Adrenal gland (tissue), 12 donors: ENCODE results near the gene THADA. TPM values are rescaled to one million over a fixed set of nuclear protein-coding genes. Genes with fewer than 3 reads are reported as not detected.

ENCODE experiments used
- DNase-seq, 7 donors: peaks; one replicate each; pipeline ENCODE4 v3.0.0-alpha.2; 2019 to 2020
- H3K27ac ChIP-seq, 5 donors: fragments of 200-600 bp; sonication (generic) in 4 of 5; 1 replicate in 3 of 5; 2 replicates in 2 of 5; pipeline versions ENCODE4 v1.5.1 to v1.8.0; 2016 to 2020; ENCODE audit warnings: mild to moderate bottlenecking in 1 of 5
- H3K27me3 ChIP-seq: fragments of 200-600 bp; 2 replicates; pipeline ENCODE4 v1.8.0; 2021
- H3K36me3 ChIP-seq, 2 donors: fragments of 200-600 bp; replicated peaks in 1 of 2; 1 replicate in 1 of 2; 2 replicates in 1 of 2; pipeline versions ENCODE4 v1.5.1 to v1.8.0; 2018 to 2022
- H3K4me1 ChIP-seq, 2 donors: fragments of 200-600 bp; replicated peaks in 1 of 2; 1 replicate in 1 of 2; 2 replicates in 1 of 2; pipeline versions ENCODE4 v1.5.1 to v1.8.0; 2018 to 2021
- H3K4me3 ChIP-seq, 4 donors: fragments of 200-600 bp; sonication (generic) in 3 of 4; one replicate each; pipeline ENCODE4 v1.5.1; 2016 to 2018
- H3K9me3 ChIP-seq, 3 donors: fragments of 200-600 bp; sonication (generic) in 1 of 3; replicated peaks in 1 of 3; 1 replicate in 2 of 3; 2 replicates in 1 of 3; pipeline versions ENCODE4 v1.5.1 to v1.8.0; 2016 to 2021
- POLR2A ChIP-seq, 2 donors: fragments of 450-650 bp; IDR thresholded peaks; one replicate each; pipeline ENCODE4 v1.6.1; 2017; ENCODE audit warnings: antibody characterized with exemption in 2 of 2, mild to moderate bottlenecking in 2 of 2, moderate library complexity in 1 of 2
- WGBS, 4 donors: extraction: QIAGEN DNeasy Blood & Tissue Kit in 2 of 4; methylation state at CpG; one replicate each; pipeline versions ENCODE4 v1.1.5 to v1.1.7; 2013 to 2017; 5-methylcytosine and 5-hydroxymethylcytosine counted together
- intact Hi-C, 2 donors: fragments of 100-400 bp; cut with DNase I; formaldehyde crosslinking; loops; one replicate each; pipeline versions ENCODE4 v1.14.1 to v1.15.0; 2022 to 2023
- polyA plus RNA-seq, 3 donors: library from polyadenylated mRNA; stranded (reverse); fragments of 200-250 nt in 2 of 3; fragments of 350-450 nt in 1 of 3; fragmentation: Illumina TruSeq in 1 of 3; extraction: RNeasy Lipid Tissue Mini Kit (QIAGEN cat#74804) in 1 of 3; gene quantifications; one replicate each; pipeline ENCODE4 v1.2.3, GENCODE V29; 2013 to 2014
- total RNA-seq, 9 donors: library from RNA; depleted of rRNA in 4 of 9; stranded (reverse); fragments of >200 nt in 4 of 9; fragments of 120-200 nt in 1 of 9; fragmentation: NEBNext Ultra II Directional in 1 of 9; extraction: Animal tissue kit (Norgen Biotek cat#: 25700) in 1 of 9; gene quantifications; one replicate each; pipeline versions ENCODE4 v1.1.0 to v1.2.4, GENCODE V29; 2013 to 2023
- TF ChIP-seq, protein P1 (sequence below), 6 experiments: fragments of 450-650 bp in 4 of 6; fragments of 200-600 bp in 2 of 6; sonication (generic) in 1 of 6; IDR thresholded peaks; 1 replicate in 5 of 6; 2 replicates in 1 of 6; pipeline versions ENCODE4 v1.5.1 to v1.8.0; 2016 to 2021; ENCODE audit warnings: antibody characterized with exemption in 6 of 6, mild to moderate bottlenecking in 2 of 6, moderate library complexity in 1 of 6
- donor health status: healthy with polysubstance abuse.
- donor health status: Bipolar disorder and iron deficiency.
- donor health status: DM: yes; HTN: yes; CAD: no.
- donor health status: DM: no; HTN: no; CAD: no.
- donor health status: DM: no; HTN: no; CAD: no.
- donor health status: DM: yes; HTN: yes; CAD: no.

Gene THADA
- total and polyA plus RNA-seq, 12 donors: 14.1 to 38.4 (median 25.4) TPM

DNA sequence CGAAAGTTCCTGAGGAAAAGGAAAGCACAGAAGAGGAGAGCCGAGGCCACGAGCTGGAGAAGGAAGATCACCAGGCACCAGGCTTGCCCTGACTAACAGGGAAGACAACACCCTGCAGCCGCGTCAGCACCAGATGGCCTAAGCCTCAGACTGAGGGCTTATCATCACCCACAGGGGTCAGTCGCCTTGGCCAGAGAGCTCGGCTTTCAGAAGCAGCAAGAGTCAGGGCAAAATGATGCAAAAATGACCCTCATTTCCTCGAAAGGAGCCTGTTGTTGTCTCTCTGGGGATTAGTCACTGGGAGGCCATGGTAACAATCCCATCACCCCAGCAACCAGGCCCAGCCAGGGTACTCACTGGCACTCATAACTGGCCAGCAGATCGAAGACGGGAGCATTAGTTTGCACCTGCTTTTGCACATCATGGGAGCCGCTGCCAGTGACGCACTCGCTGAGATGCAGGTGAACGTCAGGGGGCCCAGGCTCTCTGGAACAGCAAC, 326.7 kb downstream of the THADA start:
- TF ChIP-seq, protein P1, sequence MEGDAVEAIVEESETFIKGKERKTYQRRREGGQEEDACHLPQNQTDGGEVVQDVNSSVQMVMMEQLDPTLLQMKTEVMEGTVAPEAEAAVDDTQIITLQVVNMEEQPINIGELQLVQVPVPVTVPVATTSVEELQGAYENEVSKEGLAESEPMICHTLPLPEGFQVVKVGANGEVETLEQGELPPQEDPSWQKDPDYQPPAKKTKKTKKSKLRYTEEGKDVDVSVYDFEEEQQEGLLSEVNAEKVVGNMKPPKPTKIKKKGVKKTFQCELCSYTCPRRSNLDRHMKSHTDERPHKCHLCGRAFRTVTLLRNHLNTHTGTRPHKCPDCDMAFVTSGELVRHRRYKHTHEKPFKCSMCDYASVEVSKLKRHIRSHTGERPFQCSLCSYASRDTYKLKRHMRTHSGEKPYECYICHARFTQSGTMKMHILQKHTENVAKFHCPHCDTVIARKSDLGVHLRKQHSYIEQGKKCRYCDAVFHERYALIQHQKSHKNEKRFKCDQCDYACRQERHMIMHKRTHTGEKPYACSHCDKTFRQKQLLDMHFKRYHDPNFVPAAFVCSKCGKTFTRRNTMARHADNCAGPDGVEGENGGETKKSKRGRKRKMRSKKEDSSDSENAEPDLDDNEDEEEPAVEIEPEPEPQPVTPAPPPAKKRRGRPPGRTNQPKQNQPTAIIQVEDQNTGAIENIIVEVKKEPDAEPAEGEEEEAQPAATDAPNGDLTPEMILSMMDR (IDR thresholded peaks at IDR 0.05): peak in 2 of 6 experiments; percentile 11 to 37
- TF ChIP-seq POLR2A (IDR thresholded peaks at IDR 0.05): peak in 1 of 2 donors; percentile 53
- peaks cover 21 to 54% of the 10 kb centered on the region in 2 donors for H3K4me1 ChIP-seq
- peak; percentile 82 to 98 (median 96) for DNase-seq
- H3K27ac ChIP-seq: peak overlapping the region; percentile 56 to 96 (median 74)
- intact Hi-C loops: no loop called here
- H3K9me3 ChIP-seq: no peaks in the 10 kb centered on the region
- 32 to 38% (median 33%) methylated on average over 12 to 14 of the region's 14 CpGs for WGBS, 4 donors
- H3K27me3 ChIP-seq: no peaks in the 10 kb centered on the region
- H3K4me3 ChIP-seq: peak overlapping the region in 1 of 4 donors; percentile 11
- no peaks in the 10 kb centered on the region for H3K36me3 ChIP-seq

DNA sequence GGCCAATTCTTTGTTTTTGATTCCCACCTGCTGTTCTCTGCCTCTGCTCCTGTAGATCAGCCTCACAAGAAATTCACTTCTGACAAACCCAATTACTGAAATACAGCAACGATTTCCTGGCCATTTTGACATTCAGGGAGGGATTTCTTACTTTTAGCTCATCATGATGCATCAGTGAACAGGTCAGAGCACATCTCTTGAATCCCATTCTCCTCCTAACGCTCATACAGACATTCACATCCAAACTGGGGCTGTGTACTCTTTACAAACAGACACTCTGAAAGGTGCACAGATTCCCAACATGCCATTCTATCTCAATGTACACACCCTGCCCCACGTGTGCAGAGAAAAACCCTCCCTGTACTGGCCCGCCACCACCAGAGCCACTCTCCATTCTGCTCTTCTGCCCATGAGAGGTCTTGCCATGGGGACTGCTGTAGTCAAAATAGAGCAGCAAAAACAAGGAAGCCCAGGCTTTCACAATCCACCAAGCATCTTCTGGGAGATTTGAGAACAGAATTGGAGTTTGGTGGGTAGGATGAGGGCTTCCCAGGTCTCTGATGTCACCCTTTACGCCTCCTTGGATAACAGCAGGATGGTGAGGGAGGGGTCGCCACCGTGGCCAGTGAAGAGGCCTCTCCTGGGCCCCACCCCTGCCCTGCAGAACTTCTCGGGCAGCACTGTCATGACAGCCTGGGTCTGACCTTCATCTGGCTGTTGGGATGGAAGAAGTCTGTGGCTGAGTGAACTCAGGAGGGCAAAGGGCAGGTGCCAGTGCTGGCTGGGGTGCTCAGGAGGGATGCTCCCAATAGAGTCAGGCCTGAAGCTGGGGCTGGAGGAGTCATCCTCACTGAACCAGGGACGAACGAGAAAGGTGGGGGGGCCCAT, 327.5 kb downstream of the THADA start:
- TF ChIP-seq POLR2A (IDR thresholded peaks at IDR 0.05): no peak
- TF ChIP-seq, protein P1 (IDR thresholded peaks at IDR 0.05): no peak
- WGBS, 4 donors: 71 to 83% (median 79%) methylated on average over 9 to 10 of the region's 10 CpGs
- peak in 4 of 7 donors; percentile 34 to 61 (median 42) for DNase-seq
- Histone ChIP-seq H3K4me1 (peaks cover 21 to 46% of the 10 kb centered on the region in 2 donors), H3K9me3 (no peaks in the 10 kb centered on the region), H3K4me3 (peak overlapping the region in 1 of 4 donors; percentile 11), H3K27me3 (no peaks in the 10 kb centered on the region), H3K27ac (peak overlapping the region; percentile 56 to 96 (median 74)), H3K36me3 (no peaks in the 10 kb centered on the region)
- intact Hi-C loops: no loop called here

DNA sequence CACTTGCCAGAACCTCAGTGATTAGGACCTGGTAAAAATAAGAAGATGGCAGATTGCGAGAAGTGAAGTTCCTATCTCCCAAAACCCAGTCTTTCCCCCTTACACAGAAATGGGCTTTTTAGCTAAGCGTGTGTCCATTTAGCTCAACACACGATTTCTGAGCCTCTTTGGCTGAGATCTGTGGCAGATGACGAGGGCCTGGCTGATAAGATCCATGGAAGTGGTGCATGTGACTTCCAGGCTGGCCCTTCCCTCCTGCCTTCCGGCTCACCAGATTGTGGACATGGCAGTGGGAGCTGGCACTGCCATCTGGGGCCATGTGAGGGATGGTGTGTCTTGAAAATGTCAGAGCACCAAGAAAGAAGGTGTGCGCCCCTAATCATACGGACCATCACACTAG, 328.5 kb downstream of the THADA start:
- no peak overlapping the region for H3K4me3 ChIP-seq
- H3K4me1 ChIP-seq: peaks cover 21 to 49% of the 10 kb centered on the region in 2 donors
- peak in 5 of 7 donors; percentile 42 to 83 (median 48) for DNase-seq
- H3K27me3 ChIP-seq: no peaks in the 10 kb centered on the region
- no peaks in the 10 kb centered on the region for H3K36me3 ChIP-seq
- TF ChIP-seq, protein P1 (IDR thresholded peaks at IDR 0.05): no peak
- TF ChIP-seq POLR2A (IDR thresholded peaks at IDR 0.05): no peak
- 87 to 91% (median 88%) methylated on average over 5 to 7 of the region's 7 CpGs for WGBS, 4 donors
- no peaks in the 10 kb centered on the region for H3K9me3 ChIP-seq
- intact Hi-C loops: no loop called here
- H3K27ac ChIP-seq: peak overlapping the region in 1 of 5 donors; percentile 96

DNA sequence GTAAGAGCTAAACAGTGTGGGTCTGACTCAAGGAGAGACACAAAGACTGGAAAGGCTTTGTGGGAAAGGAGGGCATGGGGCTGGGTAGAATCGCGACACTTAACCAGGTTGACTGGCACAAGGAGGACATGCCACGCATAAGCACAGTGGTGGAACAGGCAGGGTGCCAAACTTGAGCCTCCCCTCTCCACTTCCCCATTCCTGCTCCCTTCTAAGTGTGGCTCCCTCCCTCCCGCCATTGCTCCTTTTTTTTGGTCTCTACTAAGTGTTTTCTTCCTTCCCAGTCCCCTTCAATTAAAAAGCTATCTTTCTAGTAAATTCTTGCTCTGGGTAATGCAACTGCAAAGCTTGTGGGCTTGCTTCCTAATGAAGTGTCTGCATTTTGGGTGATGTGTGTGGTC, 329.1 kb downstream of the THADA start:
- intact Hi-C loops: no loop called here

More for the DNA sequence above, 329.1 kb downstream of the THADA start:
- no peaks in the 10 kb centered on the region for H3K27me3 ChIP-seq
- H3K4me1 ChIP-seq: peaks cover 21 to 52% of the 10 kb centered on the region in 2 donors
- H3K36me3 ChIP-seq: no peaks in the 10 kb centered on the region
- peak overlapping the region in 1 of 5 donors; percentile 96 for H3K27ac ChIP-seq
- WGBS, 4 donors: 74 to 87% (median 82%) methylated on average over 4 of the region's 4 CpGs
- TF ChIP-seq, protein P1 (IDR thresholded peaks at IDR 0.05): no peak
- TF ChIP-seq POLR2A (IDR thresholded peaks at IDR 0.05): no peak
- DNase-seq: peak; percentile 44 to 78 (median 54)
- H3K4me3 ChIP-seq: no peak overlapping the region
- H3K9me3 ChIP-seq: no peaks in the 10 kb centered on the region
